ENCODE data around the gene RFLNA. TPM values are rescaled to one million over a fixed set of nuclear protein-coding genes. Genes with fewer than 3 reads are reported as not detected.
"Not testable (repeated sequence)": the region's sequence is repeated elsewhere in the genome, so short reads cannot be mapped to it uniquely, and the experiment has no call there.

RFLNA gene
- total RNA-seq, 1 donor from 2014 or later, result under 0.01 TPM

GRCh38 chr12:124319368-124320050 lies 24.6 kb downstream of the RFLNA start:
- DNase-seq (ENCODE audit: low read depth in 2 of 2), result no peak

DNA sequence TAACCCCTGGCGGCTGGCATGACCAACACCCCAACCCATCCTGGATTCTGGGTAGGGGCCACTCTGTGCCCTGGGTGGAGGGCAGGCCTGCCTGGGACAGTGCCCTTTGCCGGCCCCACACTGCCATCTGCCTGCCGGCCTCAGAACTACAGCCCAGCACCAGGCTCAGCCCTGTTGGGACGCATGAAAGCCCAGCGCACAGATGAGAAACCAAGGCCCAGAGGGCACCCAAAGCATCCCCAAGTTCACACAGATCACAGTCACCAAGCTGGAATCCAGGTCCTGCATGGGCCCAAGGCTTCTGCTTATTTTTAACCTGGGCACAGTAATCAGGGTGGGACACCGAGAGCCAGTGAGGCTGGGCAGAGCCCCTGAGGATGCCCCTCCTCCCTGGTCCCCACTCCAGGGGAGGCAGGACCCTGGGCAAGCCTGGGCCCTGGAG lies 26.2 kb downstream of the RFLNA start:
- peak; percentile 10 to 44 for DNase-seq (ENCODE audit: low read depth in 2 of 2)

DNA sequence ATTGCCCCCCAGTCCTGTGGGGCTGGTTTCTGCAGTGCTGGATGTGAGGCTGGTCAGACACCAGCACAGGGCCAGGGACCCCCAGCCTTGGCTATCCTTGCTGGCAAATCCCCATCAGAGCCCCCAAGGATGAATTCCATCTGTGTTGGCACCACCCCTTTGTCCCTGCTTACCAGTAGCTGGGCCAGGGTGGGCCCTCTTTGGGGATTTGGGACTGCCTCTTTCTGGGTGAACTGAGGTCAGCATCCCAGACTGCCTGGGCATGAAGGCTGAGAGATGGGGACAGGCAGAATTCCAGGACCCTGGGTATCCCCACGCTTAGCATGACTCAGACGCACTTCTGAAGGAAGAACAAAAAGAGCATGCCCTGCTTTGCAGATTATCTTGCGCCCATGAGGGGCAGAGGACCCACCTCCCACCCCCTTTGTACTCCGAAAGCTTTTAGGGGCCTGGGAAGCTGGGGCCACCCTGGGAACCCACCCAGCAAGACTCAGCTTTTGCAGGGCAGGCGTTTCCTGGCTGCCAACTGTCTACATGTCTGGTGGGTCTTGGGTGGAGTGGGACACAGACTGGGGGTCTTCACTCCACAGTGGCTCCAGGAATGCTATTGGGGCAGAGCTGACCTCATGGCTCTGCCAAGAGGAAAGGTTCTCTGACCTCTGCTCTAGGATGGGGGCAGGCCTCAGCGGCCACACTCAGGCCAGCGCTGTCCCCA lies 26.8 kb downstream of the RFLNA start:
- DNase-seq (ENCODE audit: low read depth in 2 of 2), result no peak

DNA sequence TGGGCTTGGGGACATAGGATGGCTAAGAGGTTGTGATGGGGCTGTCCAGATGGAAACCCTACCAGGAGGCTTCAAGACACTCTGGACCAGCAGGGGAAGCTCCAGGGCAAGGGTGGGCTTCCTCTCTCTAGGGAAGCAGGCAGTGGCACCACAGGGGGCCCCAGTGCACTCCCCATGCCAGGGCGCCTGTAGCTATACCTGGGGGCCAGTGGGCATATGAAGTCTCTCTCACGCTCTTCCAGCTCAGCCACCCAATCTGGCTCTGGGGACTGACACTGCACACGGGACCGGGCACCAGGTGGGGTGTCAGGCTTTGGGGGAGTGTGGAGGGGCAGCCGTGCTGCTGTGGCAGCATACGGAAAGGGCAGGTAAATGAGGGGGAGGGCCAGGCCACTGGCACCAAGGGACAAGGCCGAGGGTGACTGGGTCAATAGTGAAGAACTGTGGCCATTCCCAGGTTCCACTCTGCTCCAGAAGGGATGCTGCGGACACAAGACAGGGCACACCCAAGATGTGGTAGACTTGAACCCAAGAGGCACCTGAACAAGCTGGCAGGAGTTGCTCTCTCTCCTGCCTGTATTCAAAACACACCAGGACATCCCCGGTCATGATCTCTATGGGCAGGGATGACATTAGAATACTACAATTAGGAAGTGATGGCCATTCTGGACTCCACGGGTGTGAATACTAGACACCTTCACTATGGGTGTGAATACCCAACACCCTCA lies 27.5 kb downstream of the RFLNA start:
- DNase-seq (ENCODE audit: low read depth in 2 of 2), result no peak

DNA sequence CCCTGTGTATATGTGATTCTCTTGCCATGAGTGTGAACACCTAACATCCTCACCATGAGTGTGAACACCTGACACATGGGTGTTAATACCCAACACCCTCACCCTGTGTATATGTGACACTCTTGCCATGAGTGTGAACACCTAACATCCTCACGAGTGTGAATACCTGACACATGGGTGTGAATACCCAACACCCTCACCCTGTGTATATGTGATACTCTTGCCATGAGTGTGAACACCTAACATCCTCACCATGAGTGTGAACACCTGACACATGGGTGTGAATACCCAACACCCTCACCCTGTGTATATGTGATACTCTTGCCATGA lies 28.1 kb downstream of the RFLNA start:
- not testable (repeated sequence) for DNase-seq (ENCODE audit: low read depth in 2 of 2)

DNA sequence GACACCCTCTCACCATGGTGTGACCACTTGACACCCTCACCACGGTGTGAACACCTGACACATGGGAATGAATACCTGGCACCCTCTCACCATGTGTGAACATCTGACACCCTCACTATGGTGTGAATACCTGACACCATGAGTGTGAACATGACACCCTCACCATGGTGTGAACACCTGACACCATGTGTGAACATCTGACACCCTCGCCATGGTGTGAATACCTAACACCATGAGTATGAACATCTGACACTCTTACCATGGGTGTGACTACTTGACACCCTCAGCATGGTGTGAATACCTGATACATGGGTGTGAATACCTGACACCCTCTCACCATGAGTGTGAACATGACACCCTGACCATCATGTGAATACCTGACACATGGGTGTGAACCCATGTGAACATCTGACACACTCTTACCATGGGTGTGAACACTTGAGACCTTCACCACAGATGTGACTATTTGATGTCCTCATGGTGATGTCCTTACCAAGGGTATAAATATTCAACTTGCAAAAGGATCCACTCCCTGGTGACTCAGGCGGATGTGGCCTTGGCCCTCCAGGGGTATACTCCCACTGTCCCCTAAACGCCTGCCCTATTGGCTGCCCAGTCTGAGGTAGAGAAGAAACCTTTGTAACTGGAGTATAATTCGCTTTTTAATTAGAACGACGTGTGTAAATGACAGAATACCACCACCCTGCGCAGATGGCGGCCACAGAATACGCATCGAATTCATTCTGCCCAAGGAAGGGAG lies 29.1 kb downstream of the RFLNA start:
- peak in 1 of 2 donors; percentile 8 for DNase-seq (ENCODE audit: low read depth in 2 of 2)

- DNase-seq (ENCODE audit: low read depth in 2 of 2), result no peak
These were observed 30.2 kb downstream of the RFLNA start for GRCh38 chr12:124324803-124325705.

DNA sequence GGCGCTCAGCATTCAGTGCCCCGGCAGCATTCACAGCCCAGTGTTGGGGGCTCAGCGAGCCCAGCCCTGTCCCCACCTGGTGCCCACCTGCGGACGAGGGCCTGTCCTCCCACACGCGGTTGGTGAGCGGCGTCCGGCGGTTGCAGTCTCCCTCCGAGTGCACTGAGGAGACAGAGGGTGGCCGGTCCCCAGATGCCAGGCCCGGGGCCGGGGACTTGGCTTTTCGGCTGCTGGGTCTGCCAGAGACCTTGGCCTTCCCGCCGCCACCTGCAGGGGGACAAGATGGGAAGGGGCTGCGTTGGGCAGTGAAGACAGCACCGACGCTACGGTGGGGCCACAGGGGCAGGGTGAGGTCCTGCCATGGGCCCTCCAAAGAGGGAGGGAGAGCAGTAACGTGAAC lies 31.2 kb downstream of the RFLNA start:
- no peak for DNase-seq (ENCODE audit: low read depth in 2 of 2)

DNA sequence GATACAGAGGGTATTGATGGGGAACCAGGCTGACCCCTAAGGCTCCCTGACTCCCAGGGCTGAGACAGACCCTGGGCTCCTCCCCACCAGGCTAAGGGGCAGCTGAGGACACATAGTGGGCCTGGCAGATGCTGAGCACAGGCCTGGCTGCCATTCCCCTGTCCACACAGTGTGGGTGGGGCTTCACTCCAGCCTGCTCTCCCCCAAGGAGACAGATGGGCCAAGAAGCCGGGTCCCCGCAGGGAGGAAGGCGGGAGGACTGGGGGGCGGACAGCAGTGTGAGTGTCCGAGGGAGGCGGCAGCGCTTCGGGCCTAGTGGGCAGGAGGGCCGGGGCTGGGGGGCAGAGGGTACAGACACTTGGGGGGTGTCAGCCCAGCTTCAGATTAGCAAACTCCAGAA lies 32.0 kb downstream of the RFLNA start:
- DNase-seq (ENCODE audit: low read depth in 2 of 2), result no peak

DNA sequence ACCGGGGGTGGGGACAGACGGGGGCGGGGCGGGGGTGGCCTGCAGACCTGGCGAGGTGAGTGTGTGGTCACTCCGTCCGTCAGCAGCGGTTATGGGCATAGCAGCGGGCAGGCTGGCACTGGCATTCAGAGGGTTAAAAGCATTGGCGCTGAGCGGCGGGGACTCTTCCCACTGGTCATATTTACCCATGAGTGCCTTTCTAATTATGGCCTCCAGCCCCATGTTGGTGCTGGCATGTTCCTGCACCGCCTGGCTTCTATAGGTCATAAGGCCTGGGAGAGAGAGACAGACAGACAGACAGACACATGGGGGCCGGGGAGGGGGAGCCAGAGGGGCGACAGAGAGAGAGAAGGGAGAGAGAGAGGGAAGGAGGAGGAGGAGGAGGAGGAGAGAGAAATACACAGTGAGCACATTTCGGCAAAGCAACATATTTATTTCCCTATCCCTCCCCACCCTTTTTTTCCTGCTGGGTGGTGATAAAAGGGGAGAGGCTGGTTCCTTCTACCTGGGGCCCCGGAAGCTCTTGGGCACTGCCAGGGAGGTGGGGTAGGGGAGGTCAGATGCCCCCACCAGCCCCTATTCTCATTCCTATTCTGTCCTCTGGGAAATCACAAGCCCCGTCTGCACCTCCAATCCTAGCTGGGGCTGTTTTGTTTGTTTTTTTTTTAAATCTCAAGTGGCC lies 32.6 kb downstream of the RFLNA start:
- no peak for DNase-seq (ENCODE audit: low read depth in 2 of 2)

DNA sequence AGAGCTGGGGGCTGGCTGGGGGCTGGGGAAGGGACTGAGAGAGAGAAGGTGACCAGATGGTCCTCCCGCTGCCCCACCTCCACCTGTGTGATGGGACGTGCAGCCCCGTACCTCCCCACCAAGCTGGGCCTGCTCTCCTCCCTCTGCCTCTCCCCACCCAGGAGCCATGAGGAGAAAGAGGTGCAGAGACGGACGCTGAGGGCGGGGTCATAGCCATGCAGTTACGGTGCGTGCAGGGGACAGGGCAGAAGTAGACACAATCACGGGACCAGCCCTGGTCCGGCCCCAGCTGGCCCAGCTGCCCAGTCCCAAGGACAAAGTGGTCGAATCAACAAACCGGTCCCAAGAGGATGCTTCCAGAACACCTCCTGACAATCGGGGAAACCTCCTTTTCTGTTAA lies 33.2 kb downstream of the RFLNA start:
- DNase-seq (ENCODE audit: low read depth in 2 of 2), result no peak

- no peak for DNase-seq (ENCODE audit: low read depth in 2 of 2)
These were observed 33.7 kb downstream of the RFLNA start for GRCh38 chr12:124328636-124329035.

DNA sequence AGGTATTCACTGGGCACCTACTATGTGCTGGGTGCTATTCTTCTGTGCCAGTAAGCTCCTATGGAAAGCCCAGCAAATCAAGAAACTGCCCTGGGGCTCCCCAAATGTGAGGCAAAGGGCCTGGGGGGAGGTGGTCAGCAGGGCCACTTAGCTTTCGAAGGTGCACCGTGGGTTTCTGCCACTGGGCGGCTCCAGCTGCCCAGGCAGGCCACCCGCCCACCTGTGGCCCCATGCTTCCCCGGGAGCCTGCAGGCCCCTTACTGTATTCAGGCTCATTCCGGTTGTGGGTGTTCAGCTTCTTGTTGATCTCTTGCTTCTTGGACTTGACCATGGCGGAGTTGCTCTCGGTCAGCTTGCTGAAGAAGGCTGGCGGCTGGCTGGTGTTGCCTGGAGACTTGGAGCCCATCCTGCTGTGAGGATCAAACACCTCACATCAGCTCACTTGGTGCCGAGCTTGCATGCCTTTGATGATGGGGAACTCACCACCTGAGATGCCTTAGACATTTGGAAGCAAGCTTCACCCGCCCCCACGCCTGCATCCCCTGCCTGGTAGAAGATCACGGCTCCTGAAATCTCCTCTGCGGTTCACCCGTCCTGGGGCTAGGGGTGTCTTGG lies 37.3 kb downstream of the RFLNA start:
- DNase-seq (ENCODE audit: low read depth in 2 of 2), result no peak

DNA sequence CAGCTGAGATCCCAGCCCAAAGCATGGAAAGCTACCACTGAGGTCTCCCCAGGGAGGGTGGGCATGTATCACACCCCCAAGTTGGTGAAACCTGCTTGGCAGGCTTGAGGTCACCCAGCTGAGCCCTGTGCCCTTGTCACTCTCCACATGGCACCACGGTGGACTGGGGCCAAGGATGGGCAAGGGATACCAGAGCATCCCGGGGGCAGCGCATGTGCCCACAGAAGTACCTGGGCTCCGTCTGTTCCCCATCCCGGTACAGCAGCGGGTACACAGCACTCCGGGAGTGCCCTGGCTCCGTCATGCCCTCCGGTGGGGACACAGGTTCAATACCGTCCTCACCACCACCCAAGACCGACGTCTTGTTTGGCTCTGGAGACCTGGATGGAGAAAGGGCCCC lies 38.0 kb downstream of the RFLNA start:
- DNase-seq (ENCODE audit: low read depth in 2 of 2), result no peak

DNA sequence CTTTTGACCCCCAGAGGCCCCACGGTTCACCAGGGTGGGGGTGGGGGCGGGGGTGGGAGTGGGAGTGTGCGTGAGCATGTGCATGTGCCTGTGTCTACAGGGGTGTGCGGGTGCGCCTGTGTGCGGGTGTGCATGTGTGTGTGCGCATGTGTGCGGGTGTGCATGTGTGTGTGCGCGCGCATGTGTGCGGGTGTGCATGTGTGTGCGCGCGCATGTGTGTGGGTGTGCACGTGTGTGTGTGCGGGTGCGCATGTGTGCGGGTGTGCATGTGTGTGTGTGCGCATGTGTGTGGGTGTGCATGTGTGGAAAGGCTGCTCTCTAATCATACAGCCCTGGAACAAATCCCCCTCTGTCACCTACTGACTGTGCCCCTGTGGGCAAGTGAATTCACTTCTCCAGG lies 38.8 kb downstream of the RFLNA start:
- no peak for DNase-seq (ENCODE audit: low read depth in 2 of 2)

DNA sequence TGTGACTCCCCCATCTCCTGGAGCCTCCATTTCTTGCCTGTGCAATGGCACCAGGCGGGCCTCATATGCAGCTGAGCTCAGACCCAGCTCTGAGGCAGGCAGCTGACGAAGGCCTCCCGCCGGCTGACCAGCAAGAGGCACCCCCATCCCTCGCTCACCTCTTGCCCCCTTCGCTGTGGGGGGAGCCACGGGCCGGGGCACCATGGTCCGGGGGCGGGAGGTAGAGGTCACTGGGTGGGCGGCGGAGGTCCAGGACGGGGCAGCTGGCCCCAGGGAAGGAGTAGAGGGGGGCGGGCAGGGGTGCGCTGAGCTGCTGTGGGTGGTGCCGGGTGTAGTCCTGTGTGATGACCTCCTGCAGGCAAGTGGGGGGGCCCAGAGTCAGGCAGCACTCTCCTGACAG lies 39.4 kb downstream of the RFLNA start:
- DNase-seq (ENCODE audit: low read depth in 2 of 2), result no peak

- no peak for DNase-seq (ENCODE audit: low read depth in 2 of 2)
These were observed 40.1 kb downstream of the RFLNA start for GRCh38 chr12:124334976-124335375.

- no peak for DNase-seq (ENCODE audit: low read depth in 2 of 2)
These were observed 40.7 kb downstream of the RFLNA start for GRCh38 chr12:124335426-124336183.

GRCh38 chr12:124336184-124336437 lies 41.2 kb downstream of the RFLNA start:
- DNase-seq (ENCODE audit: low read depth in 2 of 2), result no peak
